Esophagus muscularis mucosa (tissue), 4 donors: ENCODE results near the gene TOB2. TPM values are rescaled to one million over a fixed set of nuclear protein-coding genes. Genes with fewer than 3 reads are reported as not detected.

Experiments
- DNase-seq: peaks from one replicate; pipeline ENCODE4 v3.0.0-alpha.2; 2017; ENCODE audit errors: extremely low spot score
- H3K27ac ChIP-seq, 4 donors: fragments of 200-600 bp; sonication (generic); replicated peaks in 1 of 4; 1 replicate in 3 of 4; 2 replicates in 1 of 4; pipeline ENCODE4 v1.5.1; 2016 to 2019; ENCODE audit warnings: mild to moderate bottlenecking in 1 of 4
- H3K27me3 ChIP-seq, 4 donors: fragments of 200-600 bp; sonication (generic); one replicate each; pipeline versions ENCODE4 v1.5.1 to v1.6.0; 2016 to 2019
- H3K36me3 ChIP-seq, 4 donors: fragments of 200-600 bp; sonication (generic); one replicate each; pipeline ENCODE4 v1.5.1; 2016 to 2019
- H3K4me1 ChIP-seq, 4 donors: fragments of 200-600 bp; sonication (generic); one replicate each; pipeline ENCODE4 v1.5.1; 2016 to 2019
- H3K4me3 ChIP-seq, 4 donors: fragments of 200-600 bp; sonication (generic); 1 replicate in 2 of 4; 2 replicates in 2 of 4; pipeline ENCODE4 v1.5.1; 2016 to 2019; ENCODE audit warnings: mild to moderate bottlenecking in 4 of 4, moderate library complexity in 1 of 4
- H3K9me3 ChIP-seq, 4 donors: fragments of 200-600 bp; sonication (generic); 1 replicate in 3 of 4; 2 replicates in 1 of 4; pipeline ENCODE4 v1.5.1; 2016 to 2019
- CTCF ChIP-seq, 3 experiments: fragments of 200-600 bp in 2 of 3; fragments of 450-650 bp in 1 of 3; sonication (generic) in 2 of 3; IDR thresholded peaks; one replicate each; pipeline ENCODE4 v1.5.1; 2017 to 2019; ENCODE audit warnings: antibody characterized with exemption in 3 of 3, mild to moderate bottlenecking in 2 of 3, moderate library complexity in 1 of 3
- EP300 ChIP-seq: sonication (generic); formaldehyde crosslinking; IDR thresholded peaks from one replicate; pipeline ENCODE4 v1.6.1; 2017; ENCODE audit warnings: antibody characterized with exemption
- POLR2A ChIP-seq: fragments of 450-650 bp; IDR thresholded peaks from one replicate; pipeline ENCODE4 v1.6.1; 2017; ENCODE audit warnings: antibody characterized with exemption, moderate library complexity, mild to moderate bottlenecking, low read depth
- POLR2AphosphoS5 ChIP-seq, 2 donors: sonication (generic); formaldehyde crosslinking; IDR thresholded peaks; one replicate each; pipeline ENCODE4 v1.6.1; 2017; ENCODE audit warnings: antibody characterized with exemption in 2 of 2
- WGBS: methylation state at CpG from one replicate; pipeline ENCODE4 v1.1.5; 2018; 5-methylcytosine and 5-hydroxymethylcytosine counted together
- intact Hi-C: fragments of 100-400 bp; cut with DNase I; formaldehyde crosslinking; loops from one replicate; pipeline ENCODE4 v1.15.1; 2023
- total RNA-seq, 4 donors: library from RNA; depleted of rRNA; stranded (reverse); fragments of >200 nt; gene quantifications; one replicate each; pipeline versions ENCODE4 v1.1.0 to v1.2.1, GENCODE V29; 2016

Gene TOB2
- total RNA-seq, 4 donors from 2014 or later: 56.2 to 100 (median 93.0) TPM

- intact Hi-C loops: no loop called here
- TF ChIP-seq POLR2AphosphoS5 (IDR thresholded peaks at IDR 0.05) (no peak), POLR2A (no peak), CTCF (IDR thresholded peaks at IDR 0.05) (no peak), EP300 (no peak)
- Histone ChIP-seq H3K4me1 (no peaks in the 10 kb centered on the region), H3K4me3 (no peak overlapping the region), H3K9me3 (no peaks in the 10 kb centered on the region), H3K36me3 (peaks cover 0 to 60% (median 52%) of the 10 kb centered on the region in 4 donors), H3K27ac (no peak overlapping the region), H3K27me3 (no peaks in the 10 kb centered on the region)
- DNase-seq: no peak
- WGBS: 79% methylated on average over 9 of the region's 9 CpGs
These were observed 20.8 kb downstream of the TOB2 start for GRCh38 chr22:41425660-41426365.

- no peak overlapping the region for H3K4me3 ChIP-seq
- WGBS: 87% methylated on average over 9 of the region's 9 CpGs
- no peaks in the 10 kb centered on the region for H3K27me3 ChIP-seq
- peaks cover 45 to 64% (median 58%) of the 10 kb centered on the region in 4 donors for H3K4me1 ChIP-seq
- intact Hi-C loops: loop anchor here (2.0 kb wide), 1 partner anchor 20 kb away; no protein-coding TSS in a partner anchor
- no peak for TF ChIP-seq EP300
- no peak for TF ChIP-seq POLR2A
- no peak for TF ChIP-seq CTCF (IDR thresholded peaks at IDR 0.05)
- no peak for TF ChIP-seq POLR2AphosphoS5 (IDR thresholded peaks at IDR 0.05)
- no peaks in the 10 kb centered on the region for H3K9me3 ChIP-seq
- DNase-seq: no peak
- peaks cover 0 to 11% (median 8%) of the 10 kb centered on the region in 4 donors for H3K36me3 ChIP-seq
- peak overlapping the region; percentile 93 to 100 (median 99) for H3K27ac ChIP-seq
These were observed 27.9 kb downstream of the TOB2 start for GRCh38 chr22:41418717-41419116.

GRCh38 chr22:41417622-41418390 lies 28.8 kb downstream of the TOB2 start:
- H3K27me3 ChIP-seq: no peaks in the 10 kb centered on the region
- H3K27ac ChIP-seq: peak overlapping the region; percentile 93 to 100 (median 99)
- TF ChIP-seq CTCF (IDR thresholded peaks at IDR 0.05) (no peak), EP300 (peak; percentile 98), POLR2AphosphoS5 (IDR thresholded peaks at IDR 0.05) (peak; percentile 96 to 97)
- peaks cover 0 to 1% (median under 1%) of the 10 kb centered on the region in 4 donors for H3K36me3 ChIP-seq
- no peak for DNase-seq
- intact Hi-C loops: loop anchor here (2.0 kb wide), 1 partner anchor 21 kb away; no protein-coding TSS in a partner anchor
- WGBS: 74% methylated on average over 5 of the region's 13 CpGs
- H3K4me3 ChIP-seq: peak overlapping the region in 3 of 4 donors; percentile 0 to 30 (median 10)
- H3K9me3 ChIP-seq: no peaks in the 10 kb centered on the region
- peaks cover 49 to 69% (median 63%) of the 10 kb centered on the region in 4 donors for H3K4me1 ChIP-seq

GRCh38 chr22:41415554-41415953 lies 31.0 kb downstream of the TOB2 start:
- H3K27me3 ChIP-seq: no peaks in the 10 kb centered on the region
- TF ChIP-seq POLR2A (no peak), POLR2AphosphoS5 (IDR thresholded peaks at IDR 0.05) (no peak), CTCF (IDR thresholded peaks at IDR 0.05) (no peak), EP300 (no peak)
- intact Hi-C loops: no loop called here
- no peak for DNase-seq
- no peaks in the 10 kb centered on the region for H3K36me3 ChIP-seq
- peak overlapping the region in 3 of 4 donors; percentile 67 to 95 (median 81) for H3K4me3 ChIP-seq
- H3K27ac ChIP-seq: peak overlapping the region; percentile 93 to 100 (median 99)
- H3K4me1 ChIP-seq: peaks cover 72 to 92% (median 85%) of the 10 kb centered on the region in 4 donors
- WGBS: 85% methylated on average over 4 of the region's 4 CpGs
- H3K9me3 ChIP-seq: no peaks in the 10 kb centered on the region
